ENCODE results near the gene TMEM59L.
"Not testable (repeated sequence)": the region's sequence is repeated elsewhere in the genome, so short reads cannot be mapped to it uniquely, and the experiment has no call there.

Gene TMEM59L

GRCh38 chr19:18594096-18594823 is 18.4 kb upstream of the TMEM59L start:
- peak; percentile 40 for DNase-seq

- DNase-seq: no peak
These were observed 17.8 kb upstream of the TMEM59L start for GRCh38 chr19:18594824-18595373.

- no peak for DNase-seq
These were observed 17.2 kb upstream of the TMEM59L start for GRCh38 chr19:18595475-18595874.

GRCh38 chr19:18596752-18597157 is 15.9 kb upstream of the TMEM59L start:
- no peak for DNase-seq

- no peak for DNase-seq
These were observed 14.6 kb upstream of the TMEM59L start for GRCh38 chr19:18597809-18598660.

- DNase-seq: no peak
These were observed 13.2 kb upstream of the TMEM59L start for GRCh38 chr19:18599485-18599884.

GRCh38 chr19:18600692-18601397 is 11.8 kb upstream of the TMEM59L start:
- not testable (repeated sequence) for DNase-seq

- DNase-seq: no peak
These were observed 10.8 kb upstream of the TMEM59L start for GRCh38 chr19:18601875-18602274.

GRCh38 chr19:18603255-18603957 is 9.3 kb upstream of the TMEM59L start:
- no peak for DNase-seq

- no peak for DNase-seq
These were observed 8.5 kb upstream of the TMEM59L start for GRCh38 chr19:18603958-18604819.

- DNase-seq: no peak
These were observed 7.9 kb upstream of the TMEM59L start for GRCh38 chr19:18604820-18605159.

- no peak for DNase-seq
These were observed 7.5 kb upstream of the TMEM59L start for GRCh38 chr19:18605196-18605545.

GRCh38 chr19:18605546-18606280 is 7.0 kb upstream of the TMEM59L start:
- no peak for DNase-seq

- no peak for DNase-seq
These were observed 6.1 kb upstream of the TMEM59L start, which contains the start of gene CRLF1 for GRCh38 chr19:18606281-18607225. Gene CRLF1 (minus strand): TSS chr19:18606799. CDS start chr19:18606656, 143 bp downstream.

GRCh38 chr19:18607226-18608101 is 5.2 kb upstream of the TMEM59L start:
- DNase-seq: no peak

- no peak for DNase-seq
These were observed 4.4 kb upstream of the TMEM59L start for GRCh38 chr19:18608102-18608804.

GRCh38 chr19:18608805-18609716 is 3.6 kb upstream of the TMEM59L start:
- DNase-seq: no peak

Measured in NK-92 treated with Interleukin-12 subunit alpha and Interleukin-12 subunit beta, amount 100 ng/mL, for 24 hours (cell line).